HL-60 (cell line): ENCODE data around the gene RANBP3L.
"Not testable (repeated sequence)": the region's sequence is repeated elsewhere in the genome, so short reads cannot be mapped to it uniquely, and the experiment has no call there.

Experiments used
- DNase-seq, 2 experiments: peaks; one replicate each; pipeline ENCODE4 v3.0.0-alpha.2; 2010 to 2020; ENCODE audit warnings: low read depth in 1 of 2, low spot score in 1 of 2
- H3K27ac ChIP-seq: fragments of 250-450 bp; sonication (Bioruptor Pico); replicated peaks from 2 replicates; pipeline ENCODE4 v1.5.1; 2020; ENCODE audit warnings: mild to moderate bottlenecking, moderate library complexity
- H3K27me3 ChIP-seq: fragments of 250-450 bp; sonication (Bioruptor Pico); 2 replicates; pipeline ENCODE4 v1.5.1; 2021; ENCODE audit warnings: mild to moderate bottlenecking, moderate library complexity; ENCODE audit not compliant: insufficient read depth, poor library complexity, severe bottlenecking
- H3K4me3 ChIP-seq: replicated peaks from 2 replicates; pipeline ENCODE4 v1.5.1; 2011; ENCODE audit warnings: mild to moderate bottlenecking, control low read depth, low read length; ENCODE audit not compliant: insufficient read depth
- CTCF ChIP-seq: IDR thresholded peaks from one replicate; pipeline ENCODE4 v1.5.1; 2011; ENCODE audit warnings: low read length, control low read depth, inconsistent platforms; ENCODE audit not compliant: insufficient read depth
- GABPA ChIP-seq: IDR thresholded peaks from 2 replicates; pipeline ENCODE4 v1.6.1; 2012; ENCODE audit warnings: low read depth
- POLR2AphosphoS5 ChIP-seq: IDR thresholded peaks from 2 replicates; pipeline ENCODE4 v1.6.1; 2012; ENCODE audit warnings: low read depth
- REST ChIP-seq: IDR thresholded peaks from 2 replicates; pipeline ENCODE4 v1.6.1; 2012; ENCODE audit warnings: low read depth; ENCODE audit not compliant: insufficient replicate concordance
- SPI1 ChIP-seq: IDR thresholded peaks from 2 replicates; pipeline ENCODE4 v1.6.1; 2012; ENCODE audit warnings: low read depth, mild to moderate bottlenecking, borderline replicate concordance
- long read RNA-seq: library from polyadenylated mRNA; unstranded; transcript quantifications from one replicate; pipeline ENCODE4 v2.0.0, GENCODE V29; 2020

RANBP3L gene
- long read RNA-seq: 0 reads

- TF ChIP-seq POLR2AphosphoS5 (no peak), GABPA (no peak), REST (no peak), SPI1 (no peak), CTCF (no peak)
- H3K4me3 ChIP-seq: no peak within 1 kb of the TSS
- no peaks in the 10 kb centered on the region for H3K27me3 ChIP-seq
- no peak within 1 kb of the TSS for H3K27ac ChIP-seq
- DNase-seq: no peak
These were observed at the start of gene RANBP3L for GRCh38 chr5:36301858-36302603. TSS of gene RANBP3L (minus strand) at chr5:36301902. CDS start at chr5:36301416, 486 bp downstream.

GRCh38 chr5:36346896-36347690, 45.4 kb upstream of the RANBP3L start:
- DNase-seq: no peak
- TF ChIP-seq CTCF: no peak
- TF ChIP-seq GABPA: no peak
- no peak for TF ChIP-seq SPI1
- no peak for TF ChIP-seq POLR2AphosphoS5
- TF ChIP-seq REST: no peak

GRCh38 chr5:36344899-36345298, 43.2 kb upstream of the RANBP3L start:
- Histone ChIP-seq H3K27ac (no peak overlapping the region), H3K27me3 (no peaks in the 10 kb centered on the region), H3K4me3 (no peak overlapping the region)
- TF ChIP-seq POLR2AphosphoS5 (no peak), GABPA (no peak), CTCF (no peak)
- no peak for DNase-seq

More at GRCh38 chr5:36346896-36347690, 45.4 kb upstream of the RANBP3L start:
- H3K4me3 ChIP-seq: no peak overlapping the region
- no peak overlapping the region for H3K27ac ChIP-seq
- no peaks in the 10 kb centered on the region for H3K27me3 ChIP-seq

GRCh38 chr5:36341720-36342119, 40.0 kb upstream of the RANBP3L start:
- DNase-seq, H3K4me3 ChIP-seq, H3K27ac ChIP-seq, H3K27me3 ChIP-seq: not testable (repeated sequence)
